ENCODE data around the gene TMED4. TPM values are rescaled to one million over a fixed set of nuclear protein-coding genes. Genes with fewer than 3 reads are reported as not detected.

The TMED4 gene
- total RNA-seq, 6 experiments from 2014 or later: 73.7 to 89.7 (median 80.7) TPM

DNA sequence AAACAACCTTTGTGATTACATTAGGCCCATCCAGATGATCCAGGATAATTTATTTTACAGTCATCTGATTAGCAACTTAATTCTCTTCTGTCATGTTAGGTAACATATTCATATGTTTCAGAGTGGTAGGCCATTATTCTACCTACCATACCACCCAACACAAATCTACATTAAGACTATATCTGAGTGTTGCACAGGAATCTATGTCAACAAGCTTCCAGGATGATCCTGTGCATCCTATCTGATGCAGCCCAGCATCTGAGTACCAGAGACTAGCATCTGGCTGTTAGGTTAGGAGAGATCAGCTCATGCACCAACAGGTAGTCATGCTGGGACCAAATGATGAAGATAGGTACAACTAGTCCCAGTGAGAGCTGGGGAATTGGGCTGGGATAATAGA is 7.0 kb downstream of the TMED4 start:
- DNase-seq: no peak
- H3K27ac Mint-ChIP-seq: peak overlapping the region; percentile 95; the same call in 1 of the 2 replicates
- TF ChIP-seq, protein P1, sequence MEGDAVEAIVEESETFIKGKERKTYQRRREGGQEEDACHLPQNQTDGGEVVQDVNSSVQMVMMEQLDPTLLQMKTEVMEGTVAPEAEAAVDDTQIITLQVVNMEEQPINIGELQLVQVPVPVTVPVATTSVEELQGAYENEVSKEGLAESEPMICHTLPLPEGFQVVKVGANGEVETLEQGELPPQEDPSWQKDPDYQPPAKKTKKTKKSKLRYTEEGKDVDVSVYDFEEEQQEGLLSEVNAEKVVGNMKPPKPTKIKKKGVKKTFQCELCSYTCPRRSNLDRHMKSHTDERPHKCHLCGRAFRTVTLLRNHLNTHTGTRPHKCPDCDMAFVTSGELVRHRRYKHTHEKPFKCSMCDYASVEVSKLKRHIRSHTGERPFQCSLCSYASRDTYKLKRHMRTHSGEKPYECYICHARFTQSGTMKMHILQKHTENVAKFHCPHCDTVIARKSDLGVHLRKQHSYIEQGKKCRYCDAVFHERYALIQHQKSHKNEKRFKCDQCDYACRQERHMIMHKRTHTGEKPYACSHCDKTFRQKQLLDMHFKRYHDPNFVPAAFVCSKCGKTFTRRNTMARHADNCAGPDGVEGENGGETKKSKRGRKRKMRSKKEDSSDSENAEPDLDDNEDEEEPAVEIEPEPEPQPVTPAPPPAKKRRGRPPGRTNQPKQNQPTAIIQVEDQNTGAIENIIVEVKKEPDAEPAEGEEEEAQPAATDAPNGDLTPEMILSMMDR (IDR thresholded peaks at IDR 0.05): no peak
- H3K4me3 Mint-ChIP-seq: peak overlapping the region; percentile 100
- peaks cover 53% of the 10 kb centered on the region for H3K36me3 Mint-ChIP-seq (ENCODE audit: low read depth)
- H3K4me1 Mint-ChIP-seq (ENCODE audit: low read depth): peaks cover 36% of the 10 kb centered on the region
- H3K27me3 Mint-ChIP-seq (ENCODE audit: insufficient read depth): no peaks in the 10 kb centered on the region; the same call in 1 of the 2 replicates
- no peaks in the 10 kb centered on the region for H3K9me3 Mint-ChIP-seq

DNA sequence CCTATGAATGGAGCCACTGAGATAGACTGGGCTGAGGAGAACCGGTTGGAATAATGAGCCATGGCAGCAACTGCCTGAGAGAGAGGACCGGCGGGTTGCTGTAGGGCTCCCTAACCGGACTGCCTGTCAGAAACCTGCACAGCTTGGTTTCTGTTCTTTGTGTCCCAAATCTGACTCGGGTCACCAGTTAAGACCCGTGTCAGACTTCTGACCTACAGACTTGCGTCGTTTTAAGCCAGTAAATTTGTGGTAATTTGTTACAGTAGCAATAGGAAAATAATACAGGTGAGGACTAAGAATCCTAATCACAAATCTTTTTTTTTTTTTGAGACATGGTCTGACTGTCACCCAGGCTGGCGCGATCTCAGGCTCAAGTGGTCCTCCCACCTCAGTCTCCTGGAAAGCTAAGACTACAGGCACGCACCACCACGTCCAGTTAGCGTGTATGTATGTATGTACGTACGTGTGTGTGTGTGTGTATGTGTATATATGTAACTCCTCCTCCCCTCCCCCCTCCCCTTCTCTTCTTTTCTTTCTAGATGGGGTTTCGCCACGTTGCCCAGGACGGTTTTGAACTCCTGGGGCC is 7.7 kb downstream of the TMED4 start:
- Mint-ChIP-seq H3K27ac (peak overlapping the region; percentile 95), H3K4me3 (peak overlapping the region; percentile 100), H3K9me3 (no peaks in the 10 kb centered on the region), H3K36me3 (ENCODE audit: low read depth) (peaks cover 51% of the 10 kb centered on the region), H3K27me3 (ENCODE audit: insufficient read depth) (no peaks in the 10 kb centered on the region; the same call in 1 of the 2 replicates), H3K4me1 (ENCODE audit: low read depth) (peaks cover 32% of the 10 kb centered on the region)
- TF ChIP-seq, protein P1 (IDR thresholded peaks at IDR 0.05): no peak
- DNase-seq: no peak

DNA sequence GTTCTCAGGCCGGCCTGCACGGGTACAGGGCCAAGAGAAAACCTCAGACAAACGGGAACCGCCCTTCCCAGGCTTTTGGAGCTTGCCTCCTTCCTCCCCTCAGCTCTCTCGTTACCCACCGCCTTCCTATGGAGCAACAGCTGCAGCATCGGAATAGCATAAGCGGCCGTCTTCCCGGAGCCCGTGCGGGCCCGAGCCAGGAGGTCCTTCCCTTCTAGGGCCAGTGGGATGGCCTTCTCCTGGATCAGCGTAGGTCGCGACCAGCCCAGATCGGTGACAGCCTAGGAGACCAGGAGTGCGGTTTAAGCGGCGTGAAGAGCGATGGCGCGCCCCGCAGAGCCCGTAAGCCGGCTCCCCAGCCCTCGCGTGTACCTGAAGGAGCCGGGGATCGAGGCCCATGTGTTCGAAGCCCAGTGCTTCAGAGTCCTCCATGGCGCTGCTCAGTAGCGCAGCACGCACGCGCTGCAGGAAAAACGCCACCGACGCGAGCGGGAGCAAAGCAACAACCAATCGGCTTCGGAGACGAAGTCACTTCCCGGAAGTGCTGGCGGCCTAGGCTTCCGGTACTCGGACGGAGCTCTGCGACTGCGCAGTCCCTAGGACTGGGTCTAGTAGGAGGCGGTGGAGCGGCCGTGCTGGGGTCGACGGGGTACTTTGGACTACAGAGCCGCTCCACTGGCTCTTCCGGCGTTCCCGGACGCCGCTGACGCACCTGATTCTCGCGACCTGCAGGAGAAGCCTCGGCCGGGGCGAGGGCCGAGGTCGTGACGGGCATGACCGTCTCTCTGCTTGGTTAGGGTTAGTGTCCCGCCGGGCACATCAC is 8.4 kb downstream of the TMED4 start, which contains the start of gene DDX56:
TSS of gene DDX56 (minus strand) at position 445 of the 823 bp plus-strand sequence. CDS start at position 432, 13 bp downstream.
- TF ChIP-seq, protein P1 (IDR thresholded peaks at IDR 0.05): no peak
- peak; percentile 90 for DNase-seq
- H3K4me3 Mint-ChIP-seq: peak within 1 kb of the TSS; percentile 100
- peaks cover 53% of the 10 kb centered on the region for H3K36me3 Mint-ChIP-seq (ENCODE audit: low read depth)
- H3K9me3 Mint-ChIP-seq: no peaks in the 10 kb centered on the region
- peak within 1 kb of the TSS; percentile 95 for H3K27ac Mint-ChIP-seq
- H3K27me3 Mint-ChIP-seq (ENCODE audit: insufficient read depth): no peaks in the 10 kb centered on the region; the same call in 1 of the 2 replicates
- H3K4me1 Mint-ChIP-seq (ENCODE audit: low read depth): peaks cover 32% of the 10 kb centered on the region

DNA sequence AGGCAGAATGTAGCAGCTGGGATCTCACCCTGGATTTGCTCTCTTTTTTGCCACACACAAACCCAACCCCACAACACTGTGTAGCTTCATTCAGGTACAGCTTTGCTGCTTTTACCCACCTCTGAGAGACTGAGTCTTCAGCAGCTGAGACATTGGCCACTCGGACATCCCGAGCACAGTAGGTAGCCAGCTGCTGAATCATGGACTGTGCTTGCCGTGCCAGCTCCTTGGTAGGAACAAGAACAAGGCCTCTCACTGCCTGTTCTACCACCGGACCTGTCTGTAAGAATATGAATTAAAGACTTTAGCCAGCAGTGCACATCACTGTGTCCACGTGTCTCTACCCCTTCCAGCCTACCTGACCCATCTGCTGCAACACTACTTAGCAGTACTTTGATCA is 9.3 kb downstream of the TMED4 start:
- Mint-ChIP-seq H3K9me3 (no peaks in the 10 kb centered on the region), H3K27ac (peak overlapping the region; percentile 95), H3K27me3 (ENCODE audit: insufficient read depth) (no peaks in the 10 kb centered on the region; the same call in 1 of the 2 replicates), H3K36me3 (ENCODE audit: low read depth) (peaks cover 59% of the 10 kb centered on the region), H3K4me1 (ENCODE audit: low read depth) (peaks cover 32% of the 10 kb centered on the region), H3K4me3 (peak overlapping the region; percentile 100)
- no peak for DNase-seq
- TF ChIP-seq, protein P1 (IDR thresholded peaks at IDR 0.05): no peak

DNA sequence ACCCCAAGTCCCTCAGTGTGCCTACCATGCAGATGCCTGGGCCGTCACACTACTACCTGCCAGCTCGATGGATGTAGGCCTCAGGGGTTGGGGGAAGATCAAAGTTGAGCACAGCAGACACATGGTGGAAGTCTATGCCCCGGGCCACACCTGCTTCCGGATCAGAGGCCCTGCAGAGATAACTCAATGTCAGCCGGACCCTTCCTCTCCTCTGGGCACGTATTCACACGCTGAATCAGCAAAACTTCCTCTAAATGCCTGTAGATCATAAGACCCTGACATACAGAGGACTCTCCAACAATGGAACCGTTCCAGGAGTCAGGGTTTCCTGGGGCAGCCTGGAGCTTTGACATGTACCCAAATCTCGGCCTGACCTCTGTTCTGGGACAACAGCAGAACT is 12.1 kb downstream of the TMED4 start:
- DNase-seq: no peak
- no peak overlapping the region for H3K27ac Mint-ChIP-seq
- no peaks in the 10 kb centered on the region for H3K27me3 Mint-ChIP-seq (ENCODE audit: insufficient read depth)
- no peaks in the 10 kb centered on the region for H3K9me3 Mint-ChIP-seq
- no peak overlapping the region for H3K4me3 Mint-ChIP-seq
- H3K36me3 Mint-ChIP-seq (ENCODE audit: low read depth): peaks cover 59% of the 10 kb centered on the region
- TF ChIP-seq, protein P1 (IDR thresholded peaks at IDR 0.05): no peak
- peaks cover 28% of the 10 kb centered on the region for H3K4me1 Mint-ChIP-seq (ENCODE audit: low read depth)
